HepG2 (cell line): Measurements from ENCODE around the gene ELFN1. TPM values are rescaled to one million over a fixed set of nuclear protein-coding genes. Genes with fewer than 3 reads are reported as not detected.

Experiments used
- ATAC-seq: fragments of 200-7000 bp; cut with Tn5 transposase; 3 replicates; pipeline ENCODE4 v1.9.1; 2020; ENCODE audit warnings: mild to moderate bottlenecking, moderate library complexity
- BruUV-seq: library from RNA; stranded (reverse); fragments of 400-500 nt; replicated peaks from 2 replicates; lab custom pipeline; 2021; lab: Mats Ljungman, UMichigan
- CTCF ChIA-PET: fragments of 300-600 bp; formaldehyde crosslinking; extraction: SDS; loops from one replicate; lab custom pipeline; 2021; ENCODE audit warnings: low total read pairs, inconsistent platforms, low intra/inter-chr PET ratio; lab: Yijun Ruan, JAX
- POLR2A ChIA-PET: fragments of 350-600 bp; sonication (Branson Sonifier 250); formaldehyde crosslinking; loops from one replicate; lab custom pipeline; 2020; ENCODE audit warnings: antibody characterized with exemption, inconsistent platforms; lab: Yijun Ruan, JAX
- DNase-seq: peaks from one replicate; pipeline ENCODE4 v3.0.0-alpha.2; 2015; ENCODE audit warnings: low spot score
- FAIRE-seq: peaks from 3 replicates; lab custom pipeline; 2011; peaks lifted over from hg19 to GRCh38; lab: Jason Lieb, UNC
- H2AFZ ChIP-seq: one replicate; pipeline ENCODE4 v1.6.1; 2011; ENCODE audit warnings: low read length, inconsistent platforms
- H3K27ac ChIP-seq: fragments of 300-600 bp; 3 replicates; pipeline ENCODE4 v1.8.0; 2011; ENCODE audit warnings: mixed run types, mild to moderate bottlenecking, mixed read lengths, low read length, inconsistent platforms; ENCODE audit not compliant: insufficient read depth; ENCODE audit errors: extremely low read length
- H3K27me3 ChIP-seq, 2 experiments: fragments of 200-600 bp in 1 of 2; 2 replicates in 1 of 2; 3 replicates in 1 of 2; pipeline versions ENCODE4 v1.6.0 to v1.8.0; 2011; ENCODE audit warnings: low read length in 2 of 2, mild to moderate bottlenecking in 2 of 2, moderate library complexity in 2 of 2, inconsistent platforms in 1 of 2; ENCODE audit not compliant: insufficient read depth in 2 of 2, control insufficient read depth in 1 of 2
- H3K36me3 ChIP-seq, 2 experiments: fragments of 200-600 bp in 1 of 2; replicated peaks in 1 of 2; 2 replicates in 1 of 2; 3 replicates in 1 of 2; pipeline versions ENCODE4 v1.5.1 to v1.8.0; 2011; ENCODE audit warnings: low read length in 2 of 2, inconsistent platforms in 1 of 2; ENCODE audit not compliant: insufficient read depth in 2 of 2, control insufficient read depth in 1 of 2
- H3K4me1 ChIP-seq: 2 replicates; pipeline ENCODE4 v1.5.1; 2012; ENCODE audit warnings: low read length, inconsistent platforms; ENCODE audit not compliant: insufficient read depth
- H3K4me2 ChIP-seq: 2 replicates; pipeline ENCODE4 v1.6.0; 2011; ENCODE audit warnings: low read depth, low read length, inconsistent platforms
- H3K4me3 ChIP-seq, 3 experiments: fragments of 200-600 bp in 1 of 3; sonication (generic), shearing (Covaris generic) in 1 of 3; replicated peaks in 1 of 3; 2 replicates each; pipeline ENCODE4 v1.5.1; 2011 to 2016; ENCODE audit warnings: low read length in 3 of 3, inconsistent platforms in 2 of 3, low read depth in 2 of 3, mild to moderate bottlenecking in 2 of 3, control low read depth in 1 of 3, mixed read lengths in 1 of 3; ENCODE audit not compliant: insufficient read depth in 1 of 3
- H3K79me2 ChIP-seq: one replicate; pipeline ENCODE4 v1.6.1; 2011; ENCODE audit warnings: low read length, inconsistent platforms; ENCODE audit not compliant: insufficient read depth
- H3K9ac ChIP-seq: 2 replicates; pipeline ENCODE4 v1.6.0; 2011; ENCODE audit warnings: mild to moderate bottlenecking, low read depth, low read length, inconsistent platforms; ENCODE audit not compliant: insufficient read depth
- H3K9me3 ChIP-seq: 2 replicates; pipeline ENCODE4 v1.5.1; 2012; ENCODE audit warnings: mild to moderate bottlenecking, low read length
- H4K20me1 ChIP-seq: 2 replicates; pipeline ENCODE4 v1.6.0; 2011; ENCODE audit warnings: inconsistent platforms, mild to moderate bottlenecking, low read length, moderate library complexity; ENCODE audit not compliant: insufficient read depth
- ISX ChIP-seq: sonication (generic); formaldehyde crosslinking; conservative IDR thresholded peaks from 2 replicates; pipeline ENCODE4 v1.5.0; 2020; ENCODE audit warnings: missing genetic modification reagents
- JARID2 ChIP-seq: sonication (generic); formaldehyde crosslinking; IDR thresholded peaks from 2 replicates; pipeline ENCODE4 v1.8.1; 2023; ENCODE audit warnings: missing genetic modification reagents, inconsistent platforms; ENCODE audit not compliant: insufficient replicate concordance
- LCORL ChIP-seq, 2 experiments: fragments of 450-650 bp in 1 of 2; sonication (generic) in 1 of 2; formaldehyde crosslinking in 1 of 2; IDR thresholded peaks; 2 replicates each; pipeline versions ENCODE4 v1.5.0 to v1.6.1; 2017 to 2020; ENCODE audit warnings: antibody characterized with exemption in 1 of 2, missing genetic modification reagents in 1 of 2
- RFXAP ChIP-seq: sonication (generic); formaldehyde crosslinking; IDR thresholded peaks from 2 replicates; pipeline ENCODE4 v1.4.0; 2020; ENCODE audit warnings: missing genetic modification reagents, borderline replicate concordance
- SALL1 ChIP-seq: sonication (generic); formaldehyde crosslinking; IDR thresholded peaks from 2 replicates; pipeline ENCODE4 v1.8.0; 2022; ENCODE audit warnings: mild to moderate bottlenecking, missing genetic modification reagents
- WIZ ChIP-seq: sonication (generic); formaldehyde crosslinking; IDR thresholded peaks from 2 replicates; pipeline ENCODE4 v1.5.1; 2020; ENCODE audit warnings: mild to moderate bottlenecking, missing genetic modification reagents
- ZMYM3 ChIP-seq: sonication (generic); formaldehyde crosslinking; IDR thresholded peaks from 2 replicates; pipeline ENCODE4 v1.5.1; 2020; ENCODE audit warnings: mild to moderate bottlenecking, missing genetic modification reagents
- ZNF124 ChIP-seq: sonication (generic); formaldehyde crosslinking; IDR thresholded peaks from 2 replicates; pipeline ENCODE4 v1.4.0; 2020; ENCODE audit warnings: missing genetic modification reagents
- ZNF350 ChIP-seq: sonication (generic); formaldehyde crosslinking; IDR thresholded peaks from 2 replicates; pipeline ENCODE4 v1.4.0; 2020; ENCODE audit warnings: mild to moderate bottlenecking, low read depth, missing genetic modification reagents, borderline replicate concordance
- ZSCAN30 ChIP-seq: sonication (generic); formaldehyde crosslinking; IDR thresholded peaks from 2 replicates; pipeline ENCODE4 v1.5.0; 2020; ENCODE audit warnings: mild to moderate bottlenecking, missing genetic modification reagents
- WGBS: methylation state at CpG from one replicate; pipeline ENCODE4 v1.1.6; 2017; ENCODE audit warnings: low lambda C conversion rate; 5-methylcytosine and 5-hydroxymethylcytosine counted together
- in situ Hi-C: cut with HindIII; loops from 2 replicates; pipeline ENCODE4 v1.10.0; 2017; ENCODE audit warnings: low pct_unique_long_range_greater_than_20kb; ENCODE audit not compliant: extremely low pct_ligation_motif_present
- intact Hi-C: fragments of 100-400 bp; cut with micrococcal nuclease; formaldehyde crosslinking; loops from one replicate; pipeline ENCODE4 v1.10.0; 2022; ENCODE audit not compliant: unreplicated experiment
- polyA plus RNA-seq, 8 experiments: library from polyadenylated mRNA; depleted of rRNA in 3 of 8; stranded (reverse) in 7 of 8; unstranded in 1 of 8; fragments of >200 nt; fragmentation: Illumina TruSeq in 4 of 8; extraction: Trizol in 4 of 8; gene quantifications; 2 replicates each; pipeline versions ENCODE4 v1.2.1 to v1.2.3, GENCODE V29; 2011 to 2016; ENCODE audit warnings: low read depth in 4 of 8, missing spikeins in 1 of 8, mixed read lengths in 1 of 8; ENCODE audit not compliant: insufficient read depth in 1 of 8
- total RNA-seq, 5 experiments: library from RNA; depleted of rRNA; stranded (reverse); fragments of >200 nt; fragmentation: Illumina TruSeq; extraction: Trizol; gene quantifications; 2 replicates each; pipeline ENCODE4 v1.2.3, GENCODE V29; 2016; ENCODE audit warnings: low read depth in 1 of 5
- TF ChIP-seq, protein P1 (sequence below): sonication (generic); formaldehyde crosslinking; IDR thresholded peaks from 2 replicates; pipeline ENCODE4 v1.4.0; 2020; ENCODE audit warnings: low read depth, missing genetic modification reagents
- TF ChIP-seq, protein P2 (sequence below): IDR thresholded peaks from 2 replicates; pipeline ENCODE4 v1.6.1; 2016; ENCODE audit warnings: mild to moderate bottlenecking, missing biosample characterization, missing genetic modification reagents

Gene ELFN1
- total and polyA plus RNA-seq, 2 of the 13 experiments (the other 11 are each of a cell fraction or from before 2014, with no cell fraction given): 0.13 to 0.18 TPM

DNA sequence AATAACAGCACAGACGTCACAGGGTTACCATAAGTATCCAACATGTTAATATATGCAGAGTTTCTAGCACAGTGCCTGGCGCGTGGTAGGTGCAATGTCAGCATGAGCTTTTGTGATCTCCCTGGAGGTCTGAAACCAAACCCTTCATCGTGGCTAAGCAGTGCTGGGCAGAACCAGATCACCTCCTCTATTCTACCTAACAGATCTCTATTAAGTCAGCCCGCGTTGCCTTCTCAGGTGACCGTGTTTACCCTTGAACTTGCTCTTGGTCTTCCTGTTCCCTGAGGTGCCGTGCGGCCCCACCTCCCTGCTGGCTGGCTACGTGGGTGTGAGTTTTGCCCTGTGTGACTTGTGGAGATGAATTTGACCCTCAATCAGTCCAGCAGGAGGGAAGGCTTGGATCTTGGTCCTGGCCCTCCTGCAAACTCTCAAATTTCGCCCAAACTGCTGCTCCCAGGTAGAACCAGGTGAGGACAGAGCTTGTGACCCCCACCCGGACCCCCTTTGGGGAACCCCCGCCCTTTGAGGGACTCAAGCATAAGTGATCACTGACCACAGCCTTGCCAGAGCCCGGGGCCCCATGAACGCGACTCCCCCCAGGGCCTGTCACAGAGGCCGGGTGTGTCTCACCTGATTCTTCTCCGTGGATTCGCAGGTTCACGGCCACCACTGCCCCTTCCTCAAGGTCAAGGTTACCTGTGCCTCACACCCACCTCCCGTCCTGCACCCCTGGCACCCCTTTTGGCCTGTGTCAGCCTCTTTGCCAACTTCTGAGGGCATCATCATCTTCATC lies 54.2 kb downstream of the ELFN1 start:
- Histone ChIP-seq H3K9ac (no peak overlapping the region), H3K9me3 (peaks cover 4% of the 10 kb centered on the region; the same call in 1 of the 2 replicates), H3K27me3 (peaks cover 2 to 17% of the 10 kb centered on the region in 2 experiments; a peak in 3 of 5 replicates), H3K36me3 (no peaks in the 10 kb centered on the region), H4K20me1 (no peaks in the 10 kb centered on the region), H3K27ac (no peak overlapping the region), H3K4me2 (no peak overlapping the region), H3K79me2 (no peaks in the 10 kb centered on the region), H3K4me1 (peaks cover 23% of the 10 kb centered on the region), H3K4me3 (no peak overlapping the region), H2AFZ (no peak overlapping the region)
- POLR2A ChIA-PET: no interaction called here
- WGBS: 42% methylated on average over 17 of the region's 21 CpGs
- TF ChIP-seq ZNF124 (CRISPR knock-in tag) (no peak), ZMYM3 (CRISPR knock-in tag) (peak; percentile 55; the same call in 1 of the 2 replicates)
- DNase-seq: no peak
- ATAC-seq: no peak
- intact Hi-C loops: no loop called here
- in situ Hi-C loops: no loop called here
- FAIRE-seq: no peak
- CTCF ChIA-PET: no interaction called here
- BruUV-seq: no TSS peak

DNA sequence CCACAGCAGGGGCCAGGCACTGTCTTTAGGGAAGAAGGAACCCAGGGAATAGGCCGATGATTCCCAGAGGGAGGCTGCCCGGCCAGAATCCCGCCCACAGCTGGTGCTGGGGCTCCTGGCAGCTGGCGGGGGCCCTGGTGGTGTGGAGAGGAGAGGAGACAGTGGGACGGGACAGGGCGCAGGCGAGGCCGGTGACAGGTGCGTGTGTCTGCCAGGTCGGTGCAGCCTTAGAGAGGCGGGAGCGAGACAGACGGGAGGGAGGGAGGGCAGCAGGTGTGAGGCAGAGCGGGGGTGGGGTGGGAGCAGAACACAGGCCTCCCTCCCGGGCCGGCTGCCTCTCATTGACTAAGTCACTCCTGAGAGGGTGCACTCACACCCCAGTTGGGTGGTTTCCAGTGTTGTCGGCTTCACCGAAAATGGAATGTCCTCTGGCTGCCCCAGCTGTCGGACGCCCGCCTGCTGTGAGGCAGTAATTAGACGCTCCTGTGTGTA lies 55.2 kb downstream of the ELFN1 start:
- Histone ChIP-seq H3K27ac (no peak overlapping the region), H4K20me1 (no peaks in the 10 kb centered on the region), H3K9ac (no peak overlapping the region), H3K79me2 (no peaks in the 10 kb centered on the region), H3K4me2 (no peak overlapping the region), H3K36me3 (no peaks in the 10 kb centered on the region), H2AFZ (no peak overlapping the region), H3K4me3 (no peak overlapping the region), H3K27me3 (peaks cover 2 to 17% of the 10 kb centered on the region in 2 experiments; a peak in 3 of 5 replicates), H3K4me1 (peaks cover 23% of the 10 kb centered on the region), H3K9me3 (peaks cover 14% of the 10 kb centered on the region; the same call in 1 of the 2 replicates)
- ChIA-PET POLR2A (no interaction called here), CTCF (no interaction called here)
- FAIRE-seq: no peak
- WGBS: 54% methylated on average over 18 of the region's 22 CpGs
- ATAC-seq: no peak
- DNase-seq: no peak
- intact Hi-C loops: no loop called here
- no TSS peak for BruUV-seq
- in situ Hi-C loops: no loop called here
- TF ChIP-seq RFXAP (no peak), SALL1 (CRISPR knock-in tag) (no peak), ISX (no peak), WIZ (CRISPR knock-in tag) (no peak), LCORL (IDR thresholded peaks at IDR 0.05) (no peak), LCORL (CRISPR knock-in tag; IDR thresholded peaks at IDR 0.05) (no peak), ZNF350 (CRISPR knock-in tag) (no peak), ZSCAN30 (CRISPR knock-in tag) (no peak), JARID2 (CRISPR knock-in tag) (no peak)
- TF ChIP-seq, protein P1, sequence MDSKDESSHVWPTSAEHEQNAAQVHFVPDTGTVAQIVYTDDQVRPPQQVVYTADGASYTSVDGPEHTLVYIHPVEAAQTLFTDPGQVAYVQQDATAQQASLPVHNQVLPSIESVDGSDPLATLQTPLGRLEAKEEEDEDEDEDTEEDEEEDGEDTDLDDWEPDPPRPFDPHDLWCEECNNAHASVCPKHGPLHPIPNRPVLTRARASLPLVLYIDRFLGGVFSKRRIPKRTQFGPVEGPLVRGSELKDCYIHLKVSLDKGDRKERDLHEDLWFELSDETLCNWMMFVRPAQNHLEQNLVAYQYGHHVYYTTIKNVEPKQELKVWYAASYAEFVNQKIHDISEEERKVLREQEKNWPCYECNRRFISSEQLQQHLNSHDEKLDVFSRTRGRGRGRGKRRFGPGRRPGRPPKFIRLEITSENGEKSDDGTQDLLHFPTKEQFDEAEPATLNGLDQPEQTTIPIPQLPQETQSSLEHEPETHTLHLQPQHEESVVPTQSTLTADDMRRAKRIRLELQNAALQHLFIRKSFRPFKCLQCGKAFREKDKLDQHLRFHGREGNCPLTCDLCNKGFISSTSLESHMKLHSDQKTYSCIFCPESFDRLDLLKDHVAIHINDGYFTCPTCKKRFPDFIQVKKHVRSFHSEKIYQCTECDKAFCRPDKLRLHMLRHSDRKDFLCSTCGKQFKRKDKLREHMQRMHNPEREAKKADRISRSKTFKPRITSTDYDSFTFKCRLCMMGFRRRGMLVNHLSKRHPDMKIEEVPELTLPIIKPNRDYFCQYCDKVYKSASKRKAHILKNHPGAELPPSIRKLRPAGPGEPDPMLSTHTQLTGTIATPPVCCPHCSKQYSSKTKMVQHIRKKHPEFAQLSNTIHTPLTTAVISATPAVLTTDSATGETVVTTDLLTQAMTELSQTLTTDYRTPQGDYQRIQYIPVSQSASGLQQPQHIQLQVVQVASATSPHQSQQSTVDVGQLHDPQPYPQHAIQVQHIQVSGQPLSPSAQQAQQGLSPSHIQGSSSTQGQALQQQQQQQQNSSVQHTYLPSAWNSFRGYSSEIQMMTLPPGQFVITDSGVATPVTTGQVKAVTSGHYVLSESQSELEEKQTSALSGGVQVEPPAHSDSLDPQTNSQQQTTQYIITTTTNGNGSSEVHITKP (CRISPR knock-in tag): no peak
- TF ChIP-seq, protein P2, sequence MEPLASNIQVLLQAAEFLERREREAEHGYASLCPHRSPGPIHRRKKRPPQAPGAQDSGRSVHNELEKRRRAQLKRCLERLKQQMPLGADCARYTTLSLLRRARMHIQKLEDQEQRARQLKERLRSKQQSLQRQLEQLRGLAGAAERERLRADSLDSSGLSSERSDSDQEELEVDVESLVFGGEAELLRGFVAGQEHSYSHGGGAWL: no peak
